ENCODE measurements around the gene RAB10. TPM values are rescaled to one million over a fixed set of nuclear protein-coding genes. Genes with fewer than 3 reads are reported as not detected.
A peak's percentile ranks its signal among the peaks of the same experiment; 100 is the strongest.

Gene RAB10
- 122 TPM for total RNA-seq
- polyA plus RNA-seq (ENCODE audit: insufficient read depth, low read depth, low replicate concordance) = 59.8 TPM
- long read RNA-seq, donor 1, transcript RAB10-201 (6 exons, 3,535 nt) = major isoform, 23 of 40 reads
- long read RNA-seq, donor 1, partial matches to known transcripts = 17 of 40 reads
- long read RNA-seq, donor 1, other reads (novel, unspliced or antisense) = 0 of 40 reads
- long read RNA-seq, donor 2, transcript RAB10-201 (6 exons, 3,535 nt) = major isoform, 24 of 55 reads
- long read RNA-seq, donor 2, partial matches to known transcripts = 31 of 55 reads
- long read RNA-seq, donor 2, other reads (novel, unspliced or antisense) = 0 of 55 reads
- long read RNA-seq, donor 3, transcript RAB10-201 (6 exons, 3,535 nt) = major isoform, 33 of 57 reads
- long read RNA-seq, donor 3, partial matches to known transcripts = 24 of 57 reads
- long read RNA-seq, donor 3, other reads (novel, unspliced or antisense) = 0 of 57 reads
- long read RNA-seq, donor 4, transcript RAB10-201 (6 exons, 3,535 nt) = major isoform, 37 of 56 reads
- long read RNA-seq, donor 4, partial matches to known transcripts = 19 of 56 reads
- long read RNA-seq, donor 4, other reads (novel, unspliced or antisense) = 0 of 56 reads
- long read RNA-seq, donor 5 = 0 reads
- long read RNA-seq, donor 6, transcript RAB10-201 (6 exons, 3,535 nt) = major isoform, 15 of 67 reads
- long read RNA-seq, donor 6, partial matches to known transcripts = 52 of 67 reads
- long read RNA-seq, donor 6, other reads (novel, unspliced or antisense) = 0 of 67 reads
- long read RNA-seq, donor 7, transcript RAB10-201 (6 exons, 3,535 nt) = major isoform, 109 of 123 reads
- long read RNA-seq, donor 7, partial matches to known transcripts = 3 of 123 reads
- long read RNA-seq, donor 7, other reads (novel, unspliced or antisense) = 10 of 123 reads
- long read RNA-seq, donor 8, transcript RAB10-201 (6 exons, 3,535 nt) = major isoform, 33 of 62 reads
- long read RNA-seq, donor 8, partial matches to known transcripts = 29 of 62 reads
- long read RNA-seq, donor 8, other reads (novel, unspliced or antisense) = 0 of 62 reads
- long read RNA-seq, donor 9, transcript RAB10-201 (6 exons, 3,535 nt) = major isoform, 16 of 23 reads
- long read RNA-seq, donor 9, partial matches to known transcripts = 7 of 23 reads
- long read RNA-seq, donor 9, other reads (novel, unspliced or antisense) = 0 of 23 reads
- long read RNA-seq, donor 10, transcript RAB10-201 (6 exons, 3,535 nt) = major isoform, 25 of 320 reads
- long read RNA-seq, donor 10, partial matches to known transcripts = 272 of 320 reads
- long read RNA-seq, donor 10, other reads (novel, unspliced or antisense) = 23 of 320 reads

DNA sequence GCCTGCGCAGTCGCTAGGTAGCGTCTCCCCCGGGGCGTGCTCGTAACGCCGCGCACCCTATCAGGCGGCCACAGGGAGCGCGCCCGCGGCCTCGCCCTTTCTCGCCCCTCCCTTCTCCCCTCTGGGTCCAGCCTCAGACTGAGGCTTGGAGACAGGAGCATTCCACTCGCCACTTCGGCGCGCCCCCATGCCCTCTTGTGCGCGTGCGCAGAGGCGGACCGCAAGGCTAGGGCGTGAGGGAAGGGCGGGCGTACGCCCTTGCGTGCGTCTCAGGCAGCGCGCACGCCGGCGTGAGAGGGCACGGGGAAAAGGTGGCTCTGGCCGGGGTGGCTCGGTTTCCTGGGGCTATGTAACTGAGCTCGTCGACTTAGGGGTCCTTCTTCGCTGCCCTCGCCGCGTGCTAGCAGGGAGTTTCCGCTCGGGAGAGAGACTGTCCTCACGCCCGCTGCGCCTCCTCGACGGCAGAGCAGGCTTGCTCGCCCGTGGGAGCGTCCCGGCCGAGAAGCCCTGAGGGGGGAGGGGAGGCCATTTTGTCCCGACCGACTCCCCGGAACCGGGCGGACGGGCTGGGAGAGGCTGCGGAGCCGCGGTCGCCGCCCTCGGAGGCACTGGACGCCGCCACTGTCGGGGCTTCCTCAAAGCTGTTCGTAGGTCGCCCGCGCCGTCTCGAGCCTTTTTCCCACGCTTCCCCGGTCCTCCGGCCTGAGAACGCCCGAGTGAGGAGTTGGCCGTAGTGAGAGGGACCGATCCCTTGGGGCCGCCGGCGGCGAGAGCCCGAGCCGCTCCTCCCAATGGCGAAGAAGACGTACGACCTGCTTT lies at the start of gene RAB10:
TSS of gene RAB10 (plus strand) at position 267 of the 819 bp plus-strand sequence. CDS start at position 792, 525 bp downstream.
- FAIRE-seq = no peak
- TF ChIP-seq, protein P1, sequence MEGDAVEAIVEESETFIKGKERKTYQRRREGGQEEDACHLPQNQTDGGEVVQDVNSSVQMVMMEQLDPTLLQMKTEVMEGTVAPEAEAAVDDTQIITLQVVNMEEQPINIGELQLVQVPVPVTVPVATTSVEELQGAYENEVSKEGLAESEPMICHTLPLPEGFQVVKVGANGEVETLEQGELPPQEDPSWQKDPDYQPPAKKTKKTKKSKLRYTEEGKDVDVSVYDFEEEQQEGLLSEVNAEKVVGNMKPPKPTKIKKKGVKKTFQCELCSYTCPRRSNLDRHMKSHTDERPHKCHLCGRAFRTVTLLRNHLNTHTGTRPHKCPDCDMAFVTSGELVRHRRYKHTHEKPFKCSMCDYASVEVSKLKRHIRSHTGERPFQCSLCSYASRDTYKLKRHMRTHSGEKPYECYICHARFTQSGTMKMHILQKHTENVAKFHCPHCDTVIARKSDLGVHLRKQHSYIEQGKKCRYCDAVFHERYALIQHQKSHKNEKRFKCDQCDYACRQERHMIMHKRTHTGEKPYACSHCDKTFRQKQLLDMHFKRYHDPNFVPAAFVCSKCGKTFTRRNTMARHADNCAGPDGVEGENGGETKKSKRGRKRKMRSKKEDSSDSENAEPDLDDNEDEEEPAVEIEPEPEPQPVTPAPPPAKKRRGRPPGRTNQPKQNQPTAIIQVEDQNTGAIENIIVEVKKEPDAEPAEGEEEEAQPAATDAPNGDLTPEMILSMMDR (IDR thresholded peaks at IDR 0.05; ENCODE audit: borderline replicate concordance, extremely low read depth, insufficient read depth) = no peak
- H3K36me3 ChIP-seq (ENCODE audit: control insufficient read depth in 2 of 3, insufficient read depth in 3 of 3, low read length in 3 of 3) = no peaks in the 10 kb centered on the region
- peak within 1 kb of the TSS; percentile 96 to 99 (median 97) for H3K9ac ChIP-seq (ENCODE audit: low read length in 3 of 3)
- intact Hi-C loops (cut with DNase I) = no loop called here
- peak within 1 kb of the TSS; percentile 96 to 100 (median 100) for H3K4me3 ChIP-seq (ENCODE audit: low read length in 3 of 3)
- peak; percentile 99 to 100 (median 99) for DNase-seq
- H3K9me3 ChIP-seq (ENCODE audit: control insufficient read depth in 2 of 3, insufficient read depth in 1 of 3, low read length in 3 of 3) = no peaks in the 10 kb centered on the region
- H3K27me3 ChIP-seq (ENCODE audit: control insufficient read depth, insufficient read depth, low read length) = no peaks in the 10 kb centered on the region
- peak within 1 kb of the TSS; percentile 89 to 96 for H3K27ac ChIP-seq (ENCODE audit: low read depth in 2 of 2, low read length in 2 of 2)
- peaks cover 0 to 7% (median 0%) of the 10 kb centered on the region in 3 donors for H3K4me1 ChIP-seq (ENCODE audit: control insufficient read depth in 2 of 3, insufficient read depth in 2 of 3, low read depth in 1 of 3, low read length in 3 of 3)

GRCh38 chr2:25988134-25988533 lies 45.8 kb upstream of the RAB10 start:
- Histone ChIP-seq H3K4me3 (ENCODE audit: low read length in 3 of 3) (no peak overlapping the region), H3K27me3 (ENCODE audit: control insufficient read depth, insufficient read depth, low read length) (no peaks in the 10 kb centered on the region), H3K9me3 (ENCODE audit: control insufficient read depth in 2 of 3, insufficient read depth in 1 of 3, low read length in 3 of 3) (no peaks in the 10 kb centered on the region), H3K27ac (ENCODE audit: low read depth in 2 of 2, low read length in 2 of 2) (no peak overlapping the region), H3K9ac (ENCODE audit: low read length in 3 of 3) (no peak overlapping the region), H3K36me3 (ENCODE audit: control insufficient read depth in 2 of 3, insufficient read depth in 3 of 3, low read length in 3 of 3) (no peaks in the 10 kb centered on the region), H3K4me1 (ENCODE audit: control insufficient read depth in 2 of 3, insufficient read depth in 2 of 3, low read depth in 1 of 3, low read length in 3 of 3) (no peaks in the 10 kb centered on the region)
- DNase-seq (peak in 1 of 5 donors; percentile 43), FAIRE-seq (no peak)
- TF ChIP-seq, protein P1 (IDR thresholded peaks at IDR 0.05; ENCODE audit: borderline replicate concordance, extremely low read depth, insufficient read depth) = no peak
- intact Hi-C loops (cut with DNase I) = no loop called here

DNA sequence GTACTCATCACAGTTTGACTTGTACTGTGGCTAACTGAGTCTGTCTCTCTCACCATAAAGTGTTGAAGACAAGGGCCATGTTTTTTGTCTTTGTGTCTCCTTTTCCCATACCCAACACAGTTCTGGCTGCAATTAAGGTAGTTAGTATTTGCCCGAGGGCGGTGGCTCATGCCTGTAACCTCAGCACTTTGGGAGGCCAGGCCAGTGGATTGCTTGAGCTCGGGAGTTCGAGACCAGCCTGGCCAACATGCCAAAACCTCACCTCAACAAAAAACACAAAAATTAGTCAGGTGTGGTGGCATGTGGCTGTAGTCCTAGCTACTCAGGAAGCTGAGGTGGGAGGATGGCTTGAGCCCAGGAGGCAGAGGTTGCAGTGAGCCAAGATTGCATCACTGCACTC lies 44.7 kb upstream of the RAB10 start:
- Histone ChIP-seq H3K36me3 (ENCODE audit: control insufficient read depth in 2 of 3, insufficient read depth in 3 of 3, low read length in 3 of 3) (no peaks in the 10 kb centered on the region), H3K9ac (ENCODE audit: low read length in 3 of 3) (no peak overlapping the region), H3K4me1 (ENCODE audit: control insufficient read depth in 2 of 3, insufficient read depth in 2 of 3, low read depth in 1 of 3, low read length in 3 of 3) (no peaks in the 10 kb centered on the region), H3K27ac (ENCODE audit: low read depth in 2 of 2, low read length in 2 of 2) (no peak overlapping the region), H3K4me3 (ENCODE audit: low read length in 3 of 3) (no peak overlapping the region), H3K9me3 (ENCODE audit: control insufficient read depth in 2 of 3, insufficient read depth in 1 of 3, low read length in 3 of 3) (no peaks in the 10 kb centered on the region), H3K27me3 (ENCODE audit: control insufficient read depth, insufficient read depth, low read length) (no peaks in the 10 kb centered on the region)
- FAIRE-seq (no peak), DNase-seq (peak in 1 of 5 donors; percentile 52)
- TF ChIP-seq, protein P1 (IDR thresholded peaks at IDR 0.05; ENCODE audit: borderline replicate concordance, extremely low read depth, insufficient read depth) = no peak
- intact Hi-C loops (cut with DNase I) = no loop called here
